ENCODE data around the gene EFCAB14. TPM values are rescaled to one million over a fixed set of nuclear protein-coding genes. Genes with fewer than 3 reads are reported as not detected.
A peak's percentile ranks its signal among the peaks of the same experiment; 100 is the strongest.
"Not testable (repeated sequence)": the region's sequence is repeated elsewhere in the genome, so short reads cannot be mapped to it uniquely, and the experiment has no call there.

Gene EFCAB14, protein sequence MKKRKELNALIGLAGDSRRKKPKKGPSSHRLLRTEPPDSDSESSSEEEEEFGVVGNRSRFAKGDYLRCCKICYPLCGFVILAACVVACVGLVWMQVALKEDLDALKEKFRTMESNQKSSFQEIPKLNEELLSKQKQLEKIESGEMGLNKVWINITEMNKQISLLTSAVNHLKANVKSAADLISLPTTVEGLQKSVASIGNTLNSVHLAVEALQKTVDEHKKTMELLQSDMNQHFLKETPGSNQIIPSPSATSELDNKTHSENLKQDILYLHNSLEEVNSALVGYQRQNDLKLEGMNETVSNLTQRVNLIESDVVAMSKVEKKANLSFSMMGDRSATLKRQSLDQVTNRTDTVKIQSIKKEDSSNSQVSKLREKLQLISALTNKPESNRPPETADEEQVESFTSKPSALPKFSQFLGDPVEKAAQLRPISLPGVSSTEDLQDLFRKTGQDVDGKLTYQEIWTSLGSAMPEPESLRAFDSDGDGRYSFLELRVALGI
- total RNA-seq, result 62.5 and 105 TPM in 2 replicates

DNA sequence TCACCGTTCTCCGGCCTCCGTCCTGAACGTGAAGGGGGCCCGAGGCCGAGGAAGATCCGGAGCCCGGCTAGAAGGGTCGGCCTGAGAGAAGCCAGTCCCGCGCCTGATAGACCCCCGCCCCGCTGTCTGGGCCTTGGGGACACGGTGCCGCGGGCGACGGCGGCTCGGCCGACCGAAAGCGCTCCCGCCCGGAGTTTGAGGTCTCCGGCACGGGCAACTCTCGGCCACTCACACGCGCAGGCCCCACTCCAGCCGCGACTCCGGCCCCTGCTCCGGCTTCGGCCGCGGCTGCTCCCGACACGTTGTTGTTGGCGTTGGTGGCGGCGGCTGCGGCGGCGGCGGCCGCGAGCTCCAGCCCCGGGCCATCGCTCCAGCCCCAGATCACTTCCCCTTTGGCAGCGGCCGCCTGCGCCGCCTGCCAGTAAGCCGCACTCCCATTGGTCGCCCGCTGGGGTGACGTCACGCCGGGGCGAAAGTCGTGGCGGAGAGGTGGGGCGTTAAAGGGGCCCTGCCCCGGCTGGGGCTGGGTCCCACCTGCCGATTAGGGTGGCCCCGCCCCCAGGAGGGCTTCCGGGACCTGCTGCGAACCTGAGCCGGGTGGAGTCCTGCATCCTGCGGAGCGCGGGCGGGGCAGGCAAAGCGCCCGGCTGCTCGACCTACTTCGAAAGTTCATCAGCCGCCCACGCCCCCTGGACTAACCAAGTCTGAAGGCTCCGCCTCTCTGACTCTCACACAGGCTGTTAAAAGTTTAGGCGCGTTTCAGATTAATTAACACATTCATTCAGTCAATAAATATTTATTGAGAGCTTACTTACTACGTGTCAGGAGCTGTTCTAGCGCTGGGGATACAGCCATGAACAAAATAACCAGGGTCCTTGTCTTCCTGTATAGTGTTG is at the start of gene EFCAB14:
Gene EFCAB14, minus strand, starts transcription at position 388 of the 896 bp plus-strand sequence. CDS start 1,027 bp downstream, outside the sequence.
- DNase-seq (ENCODE audit: low read depth), result peak; percentile 83

- DNase-seq (ENCODE audit: low read depth), result no peak
Measured at GRCh38 chr1:46768445-46768844, 49.5 kb upstream of the EFCAB14 start.

DNA sequence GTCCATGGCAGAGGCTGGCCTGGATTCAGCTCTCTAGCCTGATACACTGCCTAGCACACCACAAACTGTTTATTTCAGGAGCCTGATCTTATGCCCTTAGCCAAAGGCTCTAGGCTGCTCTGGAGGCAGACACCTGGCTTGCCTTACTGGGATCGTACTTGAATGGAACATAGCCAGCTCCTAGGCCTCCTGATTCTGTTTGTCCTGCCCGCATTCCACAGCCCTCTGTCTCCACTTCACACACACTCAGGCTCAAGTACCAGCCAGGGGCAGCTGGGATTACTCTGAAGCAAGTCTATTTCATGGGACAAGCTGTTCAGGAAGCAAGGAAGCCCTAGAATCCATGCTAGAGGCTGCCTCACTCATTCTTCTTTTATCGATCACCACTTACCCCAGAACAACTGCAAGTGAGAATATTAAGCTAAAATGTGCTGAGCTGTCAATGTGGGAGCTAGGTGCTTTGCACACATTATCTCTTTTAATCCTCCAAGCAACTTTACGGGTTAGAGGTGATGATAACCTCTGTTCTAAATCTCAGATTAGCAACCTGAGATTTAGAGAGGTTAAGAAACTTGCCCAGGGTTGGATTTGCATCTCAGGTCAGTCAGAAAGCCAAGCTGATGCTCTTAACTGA is 48.9 kb upstream of the EFCAB14 start:
- DNase-seq (ENCODE audit: low read depth), result no peak

GRCh38 chr1:46764402-46764801 is 45.5 kb upstream of the EFCAB14 start:
- DNase-seq (ENCODE audit: low read depth), result no peak

- DNase-seq (ENCODE audit: low read depth), result no peak
Measured at GRCh38 chr1:46761740-46762139, 42.8 kb upstream of the EFCAB14 start.

DNA sequence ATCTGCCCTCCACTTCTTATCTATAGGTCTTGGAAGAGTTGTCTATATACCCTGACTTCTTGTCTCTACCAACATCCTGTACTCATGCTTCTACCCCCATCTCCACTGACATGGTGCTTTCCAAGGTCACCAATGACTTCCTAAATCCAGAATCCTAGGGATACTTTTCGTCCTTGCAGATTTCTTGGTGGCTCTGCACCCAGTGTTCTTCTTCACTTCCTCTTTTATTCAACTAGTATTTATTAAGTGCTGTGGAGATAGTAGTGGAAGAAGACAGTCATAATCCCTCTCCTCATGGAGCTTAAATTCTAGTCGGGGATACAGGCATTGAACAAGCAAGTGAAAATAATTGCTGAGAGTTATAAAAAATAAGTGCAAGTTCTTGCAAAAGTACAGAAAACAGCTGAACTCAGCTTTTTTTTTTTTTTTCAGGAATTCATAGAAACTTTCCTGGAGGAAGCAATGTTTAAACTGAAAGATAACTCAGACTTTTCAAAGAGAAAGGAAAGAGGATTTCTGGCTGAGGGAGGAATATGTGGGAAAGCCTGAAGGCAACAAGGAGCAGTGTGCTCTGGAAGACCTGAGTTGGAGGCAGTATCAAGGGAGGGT is 41.7 kb upstream of the EFCAB14 start:
- DNase-seq (ENCODE audit: low read depth), result no peak

DNA sequence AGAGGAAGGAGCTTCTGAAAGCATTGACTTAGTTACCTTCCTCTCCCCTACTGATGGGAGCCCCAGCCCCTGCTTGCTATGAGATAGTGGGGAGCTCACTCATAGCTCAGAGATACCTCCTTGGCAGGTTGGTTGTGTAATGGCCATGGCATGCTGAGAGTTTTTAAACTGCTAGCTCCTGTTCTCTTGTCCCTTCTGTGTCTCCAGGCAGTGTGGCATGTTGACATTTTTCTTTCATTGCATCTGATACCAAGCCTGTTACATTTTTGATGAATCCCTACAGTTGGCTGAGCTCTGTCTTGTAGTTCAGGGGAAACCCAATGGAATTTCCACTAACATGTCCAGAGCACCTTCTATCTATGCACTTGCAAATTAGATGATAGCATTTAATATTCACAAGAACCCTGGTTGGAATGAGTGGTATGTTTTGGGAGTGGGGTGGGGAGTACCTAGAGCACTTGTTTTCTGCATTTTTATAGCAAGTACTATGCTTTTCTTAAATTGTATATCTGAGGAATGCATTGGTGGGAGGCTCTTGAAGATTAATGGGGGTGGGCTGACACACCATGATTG is 39.1 kb upstream of the EFCAB14 start:
- peak; percentile 20 for DNase-seq (ENCODE audit: low read depth)

GRCh38 chr1:46757247-46757955 is 38.5 kb upstream of the EFCAB14 start:
- DNase-seq (ENCODE audit: low read depth), result peak; percentile 90

- peak; percentile 57 for DNase-seq (ENCODE audit: low read depth)
Measured at GRCh38 chr1:46755121-46755520, 36.2 kb upstream of the EFCAB14 start.

DNA sequence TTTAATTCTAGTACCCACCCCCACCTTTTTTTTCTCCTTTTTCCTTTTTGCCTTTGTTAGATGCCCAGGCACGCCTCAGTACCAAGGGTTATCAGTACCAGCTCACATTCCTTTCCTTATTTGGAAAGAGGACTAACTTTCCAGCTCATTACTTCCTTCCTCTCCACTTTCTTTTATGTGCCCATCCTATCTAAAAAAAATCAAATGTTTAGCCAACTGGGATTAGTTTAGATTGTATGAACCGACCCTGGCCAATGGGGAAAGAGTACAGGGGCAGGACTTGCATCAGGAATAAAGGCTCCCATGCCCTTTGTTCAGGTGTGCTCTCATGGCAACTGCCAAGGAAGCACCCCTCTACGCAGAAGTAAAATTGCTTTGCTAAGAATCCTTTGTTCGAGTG is 35.8 kb upstream of the EFCAB14 start:
- DNase-seq (ENCODE audit: low read depth), result peak; percentile 39

- DNase-seq (ENCODE audit: low read depth), result no peak
Measured at GRCh38 chr1:46753985-46754384, 35.1 kb upstream of the EFCAB14 start.

DNA sequence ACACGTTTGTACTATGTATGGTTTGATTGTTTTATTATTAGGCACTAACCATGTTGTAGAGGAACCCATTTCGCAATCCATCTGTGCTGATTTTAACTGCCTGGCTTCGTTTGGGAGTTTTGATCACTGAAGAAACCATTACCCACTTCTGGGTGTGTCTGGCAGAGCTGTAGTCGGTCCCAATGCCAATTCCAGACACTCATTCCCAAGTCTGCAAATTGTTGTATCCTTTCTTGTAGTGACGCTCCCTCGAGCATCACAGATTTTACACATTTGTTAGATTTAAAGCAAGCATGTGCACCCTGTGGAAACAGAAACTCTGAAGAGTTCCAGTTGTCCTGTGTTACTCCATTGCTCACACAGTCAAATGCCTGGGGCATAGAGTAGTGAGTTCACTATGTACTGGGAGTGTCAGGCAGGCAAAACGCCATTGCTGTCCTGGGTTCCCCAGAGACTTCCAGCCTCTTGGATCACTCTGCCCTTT is 31.0 kb upstream of the EFCAB14 start:
- DNase-seq (ENCODE audit: low read depth), result peak; percentile 22

DNA sequence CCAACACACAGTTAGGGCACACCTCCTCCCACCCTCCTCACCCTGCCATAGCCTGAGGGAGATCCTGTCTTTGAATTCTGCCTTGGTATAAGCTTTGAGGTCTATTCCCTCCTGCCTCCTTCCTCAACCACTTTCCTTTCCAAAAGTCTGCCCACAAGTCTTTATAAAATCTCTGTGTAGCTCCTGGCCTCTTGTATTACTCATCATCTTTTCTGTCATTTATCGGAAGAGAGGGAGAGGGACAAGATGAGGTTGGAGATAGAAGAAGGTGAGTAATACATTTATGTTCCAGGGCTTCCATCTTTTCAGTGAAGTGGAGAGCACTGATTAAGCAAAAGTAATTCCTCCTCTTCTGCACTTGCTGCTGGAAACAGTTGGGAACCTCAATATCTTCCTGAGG is 30.5 kb upstream of the EFCAB14 start:
- peak; percentile 18 for DNase-seq (ENCODE audit: low read depth)

DNA sequence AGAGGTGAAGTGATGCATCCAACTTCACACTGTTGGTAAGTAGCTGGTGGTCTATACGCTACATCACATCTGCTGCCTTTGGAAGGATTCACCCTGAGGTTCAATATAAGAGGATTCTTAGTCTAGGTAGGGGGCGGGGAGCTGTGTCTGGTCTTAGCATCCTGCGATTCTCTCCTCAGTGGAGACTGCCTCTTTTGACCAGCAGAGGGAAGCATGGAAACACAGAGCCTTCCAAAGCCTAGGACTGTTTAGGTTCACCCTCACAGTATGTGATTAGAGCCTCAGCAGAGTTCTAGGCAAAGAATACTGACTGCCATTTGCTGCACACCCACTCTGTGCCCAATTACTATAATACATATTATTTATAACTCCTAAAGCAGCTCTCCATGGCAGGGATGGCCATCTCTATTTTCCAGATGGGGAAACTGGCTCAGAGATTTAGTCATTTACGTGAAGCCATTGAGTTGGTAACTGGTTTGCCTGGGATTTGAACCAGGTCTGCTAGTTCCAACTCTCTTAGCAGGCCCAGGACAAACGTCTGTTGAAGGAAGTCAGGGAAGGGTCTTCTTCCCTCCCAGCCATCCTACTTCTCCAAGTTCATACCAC is 28.9 kb upstream of the EFCAB14 start:
- DNase-seq (ENCODE audit: low read depth), result peak; percentile 61

DNA sequence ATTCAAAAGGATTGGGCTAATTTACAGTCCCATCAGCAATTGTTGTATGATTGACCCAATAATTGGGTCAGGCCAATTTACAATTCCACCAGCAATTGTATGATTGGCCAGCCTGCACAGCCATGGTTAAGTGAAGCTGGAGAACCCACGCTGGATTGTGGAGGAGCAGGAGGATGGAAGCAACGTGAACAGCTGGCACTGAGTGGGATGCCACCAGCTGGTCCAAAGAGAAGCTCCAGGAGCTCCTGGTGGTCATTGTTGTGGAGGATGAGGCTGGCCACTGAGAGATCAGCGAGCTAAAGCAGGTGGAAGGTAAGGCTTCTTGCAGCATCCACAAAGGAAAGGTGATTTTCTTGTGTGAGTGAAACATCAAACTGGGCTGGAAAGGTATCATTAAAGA is 23.2 kb upstream of the EFCAB14 start:
- DNase-seq (ENCODE audit: low read depth), result no peak

GRCh38 chr1:46735708-46736324 is 16.9 kb upstream of the EFCAB14 start:
- peak; percentile 65 for DNase-seq (ENCODE audit: low read depth)

GRCh38 chr1:46728327-46728873 is 9.5 kb upstream of the EFCAB14 start:
- DNase-seq (ENCODE audit: low read depth), result not testable (repeated sequence)

DNA sequence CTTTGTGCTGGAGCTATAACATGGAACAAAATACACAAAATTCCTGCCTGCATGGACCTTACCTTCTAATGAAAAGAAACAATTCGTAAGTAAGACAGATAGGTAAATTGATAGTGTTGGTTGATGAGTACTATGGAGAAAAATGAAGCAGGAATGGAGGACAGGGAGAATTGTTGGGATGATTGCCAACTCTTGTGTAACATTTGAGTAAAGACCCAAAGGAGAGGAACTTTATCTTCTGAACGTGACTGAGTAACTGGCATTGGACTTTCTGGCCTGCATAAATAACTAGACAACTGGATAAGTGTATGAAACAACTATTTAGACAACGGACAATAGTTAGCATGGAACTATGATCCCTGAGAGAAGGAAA is 6.8 kb upstream of the EFCAB14 start:
- DNase-seq (ENCODE audit: low read depth), result peak; percentile 70
